CD4-positive, alpha-beta T cell treated with Interleukin-6 for 4 hours (primary cell): ENCODE data around the gene IKZF1.
A peak's percentile ranks its signal among the peaks of the same experiment; 100 is the strongest.

Experiments used
- DNase-seq: peaks from one replicate; pipeline ENCODE4 v3.0.0-alpha.2; 2020; ENCODE audit warnings: mixed read lengths

IKZF1 gene

GRCh38 chr7:50309721-50310120 is 5.2 kb downstream of the IKZF1 start:
- DNase-seq = no peak

- peak; percentile 50 for DNase-seq
Measured at GRCh38 chr7:50310361-50310760, 5.8 kb downstream of the IKZF1 start.

- no peak for DNase-seq
Measured at GRCh38 chr7:50310956-50311355, 6.4 kb downstream of the IKZF1 start.

GRCh38 chr7:50312250-50313162 is 8.0 kb downstream of the IKZF1 start:
- DNase-seq = peak; percentile 48

- peak; percentile 54 for DNase-seq
Measured at GRCh38 chr7:50314836-50315592, 10.5 kb downstream of the IKZF1 start.

GRCh38 chr7:50315739-50316671 is 11.5 kb downstream of the IKZF1 start:
- peak; percentile 49 for DNase-seq

- peak; percentile 67 for DNase-seq
Measured at GRCh38 chr7:50317221-50317678, 12.7 kb downstream of the IKZF1 start.

- peak; percentile 69 for DNase-seq
Measured at GRCh38 chr7:50317697-50318669, 13.5 kb downstream of the IKZF1 start.

GRCh38 chr7:50321487-50322067 is 17.1 kb downstream of the IKZF1 start:
- peak; percentile 81 for DNase-seq

- DNase-seq = no peak
Measured at GRCh38 chr7:50324113-50324512, 19.6 kb downstream of the IKZF1 start.

- DNase-seq = no peak
Measured at GRCh38 chr7:50327443-50327842, 22.9 kb downstream of the IKZF1 start.

- no peak for DNase-seq
Measured at GRCh38 chr7:50329775-50330174, 25.3 kb downstream of the IKZF1 start.

- no peak for DNase-seq
Measured at GRCh38 chr7:50330254-50330653, 25.7 kb downstream of the IKZF1 start.

- DNase-seq = peak; percentile 51
Measured at GRCh38 chr7:50330696-50331095, 26.2 kb downstream of the IKZF1 start.

GRCh38 chr7:50331564-50332208 is 27.2 kb downstream of the IKZF1 start:
- peak; percentile 59 for DNase-seq

GRCh38 chr7:50332241-50333165 is 28.0 kb downstream of the IKZF1 start:
- no peak for DNase-seq

GRCh38 chr7:50333221-50333651 is 28.7 kb downstream of the IKZF1 start:
- DNase-seq = peak; percentile 64

GRCh38 chr7:50334341-50334994 is 30.0 kb downstream of the IKZF1 start:
- DNase-seq = no peak
